Embryonic facial prominence (tissue), 1 donor: ENCODE data around the gene LEMD1.

ENCODE experiments used
- DNase-seq: peaks from one replicate; pipeline ENCODE4 v3.0.0-alpha.2; 2016; ENCODE audit errors: extremely low spot score

LEMD1 gene

GRCh38 chr1:205332015-205332791 is 89.7 kb downstream of the LEMD1 start:
- no peak for DNase-seq
